NCI-H1436 treated with DMSO at 0.1 percent for 48 hours (cell line): ENCODE results near the gene IL12RB2.
"Not testable (repeated sequence)": the region's sequence is repeated elsewhere in the genome, so short reads cannot be mapped to it uniquely, and the experiment has no call there.

Experiments
- DNase-seq: peaks from one replicate; lab custom pipeline; 2025; lab: John Stamatoyannopoulos, UW

IL12RB2 gene

DNA sequence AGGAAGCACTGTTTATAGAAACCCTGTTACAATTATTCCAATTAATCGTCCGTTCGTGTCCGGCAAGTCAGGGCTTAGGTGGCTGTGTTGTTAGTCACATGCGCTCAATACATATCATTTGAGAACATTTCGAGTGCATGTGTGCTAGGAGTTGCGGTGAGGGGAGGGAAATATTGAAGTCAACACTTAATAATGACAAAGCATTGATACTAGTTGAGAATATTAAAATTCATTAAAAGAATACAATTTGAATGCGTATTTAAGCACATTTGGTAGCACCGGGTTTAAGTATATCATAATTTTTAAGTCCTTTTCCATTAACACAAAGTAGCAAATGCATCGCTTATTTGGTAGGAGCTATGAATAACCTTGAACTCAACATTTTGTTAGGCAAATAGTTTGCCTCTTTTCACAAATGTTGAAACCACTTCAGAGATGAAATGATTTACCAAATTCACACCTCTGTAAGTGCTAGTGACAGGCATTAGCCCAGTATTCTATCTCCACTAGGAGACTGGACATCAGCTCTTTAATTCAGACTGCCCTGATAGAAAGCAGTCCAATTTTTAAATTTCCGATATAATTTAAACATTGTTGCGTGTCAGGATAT lies 123.6 kb downstream of the IL12RB2 start:
- DNase-seq, result no peak

GRCh38 chr1:67431869-67432578 lies 124.4 kb downstream of the IL12RB2 start:
- no peak for DNase-seq

GRCh38 chr1:67432745-67433144 lies 125.1 kb downstream of the IL12RB2 start:
- DNase-seq, result no peak

DNA sequence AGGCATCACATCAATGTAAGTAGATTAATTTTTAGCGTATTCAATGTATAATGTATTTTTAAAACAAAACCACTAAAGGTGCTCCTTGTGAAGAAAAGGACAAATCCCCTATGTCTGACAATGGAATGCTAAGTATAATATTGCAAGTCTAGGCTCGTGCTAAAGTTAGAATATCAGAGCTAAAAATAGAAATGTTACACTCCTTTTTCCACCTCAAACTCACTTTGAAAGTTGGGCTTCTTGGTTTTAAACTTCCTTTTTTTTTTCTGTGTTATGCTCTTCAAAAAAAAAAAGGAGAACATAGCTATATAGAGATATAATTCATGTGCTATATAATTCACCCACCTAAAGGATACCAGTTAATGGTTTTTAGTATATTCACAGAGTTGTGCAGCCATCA lies 126.2 kb downstream of the IL12RB2 start:
- DNase-seq, result no peak

- DNase-seq, result no peak
These were observed 126.8 kb downstream of the IL12RB2 start for GRCh38 chr1:67434491-67434890.

DNA sequence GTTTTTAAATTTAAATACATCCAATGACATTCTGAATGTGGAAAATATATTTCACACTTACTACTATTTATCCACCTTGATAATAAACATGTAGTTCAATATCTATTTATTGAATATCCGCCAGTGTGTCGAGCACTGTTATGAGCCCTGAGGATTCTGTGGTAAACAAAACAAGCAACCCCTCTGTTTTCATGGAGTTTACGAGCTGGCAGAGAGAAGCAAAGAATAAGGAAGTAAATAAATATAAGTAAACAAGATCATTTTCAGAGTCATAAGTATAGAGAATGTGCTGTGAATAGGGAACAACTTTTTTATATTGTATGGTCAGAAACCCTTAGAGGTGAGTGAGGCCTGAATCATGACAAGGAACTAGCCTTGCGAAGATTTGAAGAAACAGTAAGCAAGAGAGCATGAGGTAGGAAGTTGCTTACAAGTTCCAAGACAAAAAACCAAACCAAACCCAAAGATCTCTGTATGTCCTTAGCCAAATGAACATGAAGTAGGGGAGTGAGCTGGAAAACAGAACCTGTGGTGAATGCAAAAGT lies 128.9 kb downstream of the IL12RB2 start:
- DNase-seq, result no peak

- DNase-seq, result no peak
These were observed 130.3 kb downstream of the IL12RB2 start for GRCh38 chr1:67437961-67438360.

DNA sequence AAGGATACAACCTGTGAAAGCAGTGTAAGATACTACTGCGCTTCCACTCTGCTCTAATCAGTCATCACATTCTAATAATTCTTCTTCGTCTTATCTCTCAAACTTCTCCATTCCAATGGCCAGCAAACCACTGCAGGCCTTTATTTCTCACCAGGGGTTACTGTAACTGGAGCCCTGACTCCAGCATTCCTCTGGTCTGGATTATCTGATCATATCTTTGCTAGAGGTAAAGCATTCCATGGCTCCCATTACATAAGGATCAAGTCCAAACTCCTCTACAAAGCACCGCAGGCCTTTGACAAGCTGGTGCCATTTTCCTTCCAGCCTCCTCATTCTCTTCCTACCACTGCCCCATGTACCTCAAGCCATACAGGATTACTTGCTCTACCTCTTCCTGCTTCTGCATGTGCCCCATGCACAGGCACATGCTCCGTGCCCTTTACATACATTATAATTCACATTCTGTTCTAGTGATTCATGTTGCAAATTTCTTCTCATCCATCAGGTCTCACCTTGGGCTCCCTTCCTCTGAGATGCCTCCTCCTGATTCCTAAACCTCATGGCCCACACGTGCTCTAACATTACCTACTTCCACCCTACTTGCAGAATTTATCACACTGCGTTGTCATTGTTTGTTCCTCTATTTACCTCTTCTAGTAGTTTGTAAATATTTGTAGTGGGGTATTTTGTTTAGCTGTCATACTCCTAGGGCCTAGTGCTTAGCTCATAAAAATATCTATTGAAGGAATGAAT lies 131.8 kb downstream of the IL12RB2 start:
- no peak for DNase-seq

DNA sequence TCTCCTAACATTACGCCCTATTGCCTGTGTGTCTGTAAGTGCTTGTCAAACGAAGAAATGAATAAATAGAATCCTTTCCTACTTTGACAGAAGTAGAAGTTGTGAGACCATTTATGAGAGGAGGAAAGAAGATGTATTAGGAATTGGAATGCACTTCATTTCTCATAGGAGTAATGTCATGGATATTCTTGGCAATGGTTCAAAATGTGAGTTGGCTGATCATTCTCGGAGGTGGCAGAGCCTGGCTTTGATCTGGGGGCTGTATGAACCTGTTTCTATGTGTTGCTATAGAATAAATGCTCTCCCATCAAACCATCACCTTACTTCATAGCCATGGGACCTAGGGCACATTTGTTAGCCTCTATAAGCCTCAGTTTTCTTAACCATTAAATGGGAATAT lies 132.7 kb downstream of the IL12RB2 start:
- DNase-seq, result no peak

- no peak for DNase-seq
These were observed 133.5 kb downstream of the IL12RB2 start for GRCh38 chr1:67441183-67441582.

DNA sequence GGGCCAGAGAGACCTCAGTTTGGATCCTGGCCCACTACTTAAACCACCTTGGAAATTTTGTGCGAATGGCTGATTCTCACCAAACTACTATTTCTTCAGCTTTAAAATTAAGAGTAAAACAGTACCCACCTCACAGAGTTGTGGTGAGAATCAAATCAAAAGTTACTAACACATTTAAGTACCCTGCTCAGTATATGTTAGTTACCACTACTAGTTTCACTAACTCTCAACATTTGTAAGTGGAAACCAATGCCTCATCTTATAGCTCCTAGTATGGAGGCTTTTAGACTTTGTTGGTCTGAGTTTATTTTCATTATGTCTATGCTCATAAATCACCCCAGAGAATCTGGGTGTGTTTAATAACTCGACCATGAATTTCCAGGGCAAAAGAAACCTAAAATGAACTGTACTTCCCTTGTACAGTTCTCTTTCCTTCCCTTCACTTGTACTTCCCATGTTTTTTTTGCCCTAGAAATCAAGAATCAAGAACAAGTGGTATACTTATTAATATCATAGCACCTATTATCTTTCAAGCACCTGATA lies 134.1 kb downstream of the IL12RB2 start:
- no peak for DNase-seq

DNA sequence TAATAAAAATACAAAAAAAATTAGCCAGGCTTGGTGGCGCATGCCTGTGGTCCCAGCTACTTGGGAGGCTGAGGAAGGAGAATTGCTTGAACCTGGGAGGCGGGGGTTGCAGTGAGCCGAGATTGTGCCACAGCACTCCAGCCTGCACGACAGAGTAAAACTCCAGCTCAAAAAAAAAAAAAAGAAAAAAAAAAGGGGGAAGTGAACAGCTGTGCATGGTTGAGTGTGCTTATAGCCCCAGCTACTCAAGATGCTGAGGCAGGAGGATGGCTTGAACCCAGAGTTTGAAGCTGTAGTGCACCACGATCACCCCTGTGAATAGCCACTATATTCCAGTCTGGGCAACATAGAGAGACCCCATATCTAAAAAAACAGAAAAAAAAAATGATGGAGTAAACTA lies 138.3 kb downstream of the IL12RB2 start:
- not testable (repeated sequence) for DNase-seq
